GM12878 (cell line): ENCODE measurements around the gene CZIB. TPM values are rescaled to one million over a fixed set of nuclear protein-coding genes. Genes with fewer than 3 reads are reported as not detected.

ENCODE experiments used
- ATAC-seq: fragments of 200-7000 bp; cut with Tn5 transposase; 3 replicates; pipeline ENCODE4 v1.9.1; 2020; ENCODE audit warnings: mild to moderate bottlenecking, moderate library complexity
- BruUV-seq: library from RNA; stranded (reverse); fragments of 400-500 nt; replicated peaks from 2 replicates; lab custom pipeline; 2021; lab: Mats Ljungman, UMichigan
- CTCF ChIA-PET: fragments of 300-600 bp; sonication (Branson Sonifier 250); formaldehyde crosslinking; extraction: SDS; loops from one replicate; lab custom pipeline; 2021; ENCODE audit warnings: inconsistent platforms; lab: Yijun Ruan, JAX
- POLR2A ChIA-PET: fragments of 350-600 bp; formaldehyde crosslinking; extraction: SDS; loops from one replicate; lab custom pipeline; 2021; ENCODE audit warnings: inconsistent platforms; lab: Charles Lee
- RAD21 ChIA-PET: fragments of 300-600 bp; sonication (Branson Sonifier 250); formaldehyde crosslinking; loops from one replicate; lab custom pipeline; 2023; ENCODE audit warnings: antibody characterized with exemption; ENCODE audit not compliant: unreplicated experiment; lab: Charles Lee
- SMC1A ChIA-PET: fragments of 300-600 bp; sonication (Branson Sonifier 250); formaldehyde crosslinking; loops from one replicate; lab custom pipeline; 2023; ENCODE audit not compliant: unreplicated experiment, uncharacterized antibody; lab: Charles Lee
- DNase-seq: peaks from one replicate; pipeline ENCODE4 v3.0.0-alpha.2; 2011; ENCODE audit warnings: low read depth, low spot score
- FAIRE-seq: peaks from 3 replicates; lab custom pipeline; 2011; peaks lifted over from hg19 to GRCh38; lab: Jason Lieb, UNC
- H2AFZ ChIP-seq: 2 replicates; pipeline ENCODE4 v1.6.0; 2011; ENCODE audit warnings: low read depth, low read length, control low read depth; ENCODE audit not compliant: control insufficient read depth
- H3K27ac ChIP-seq: 2 replicates; pipeline ENCODE4 v1.5.1; 2011; ENCODE audit warnings: control low read depth; ENCODE audit not compliant: control insufficient read depth, insufficient read depth
- H3K27me3 ChIP-seq, 2 experiments: replicated peaks in 1 of 2; 2 replicates each; pipeline versions ENCODE4 v1.6.0 to v1.6.1; 2011; ENCODE audit warnings: low read length in 1 of 2; ENCODE audit not compliant: control insufficient read depth in 2 of 2, insufficient read depth in 2 of 2
- H3K36me3 ChIP-seq, 2 experiments: 2 replicates each; pipeline ENCODE4 v1.5.1; 2011; ENCODE audit warnings: low read length in 1 of 2; ENCODE audit not compliant: control insufficient read depth in 2 of 2, insufficient read depth in 2 of 2
- H3K4me1 ChIP-seq: 2 replicates; pipeline ENCODE4 v1.6.1; 2011; ENCODE audit warnings: mild to moderate bottlenecking, low read length, moderate library complexity, mixed read lengths; ENCODE audit not compliant: control insufficient read depth, insufficient read depth
- H3K4me2 ChIP-seq: 2 replicates; pipeline ENCODE4 v1.6.0; 2011; ENCODE audit warnings: control low read depth; ENCODE audit not compliant: control insufficient read depth, insufficient read depth
- H3K4me3 ChIP-seq: fragments of 200-600 bp; sonication (generic); 2 replicates; pipeline ENCODE4 v1.5.1; 2016
- H3K79me2 ChIP-seq: 2 replicates; pipeline ENCODE4 v1.6.0; 2011; ENCODE audit warnings: low read length; ENCODE audit not compliant: control insufficient read depth, insufficient read depth
- H3K9ac ChIP-seq: 2 replicates; pipeline ENCODE4 v1.8.0; 2011; ENCODE audit warnings: low read length, control low read depth, mixed read lengths; ENCODE audit not compliant: control insufficient read depth, insufficient read depth
- H3K9me3 ChIP-seq: replicated peaks from 3 replicates; pipeline ENCODE4 v1.5.1; 2011; ENCODE audit warnings: mild to moderate bottlenecking, low read length; ENCODE audit not compliant: control insufficient read depth, insufficient read depth
- H4K20me1 ChIP-seq: 2 replicates; pipeline ENCODE4 v1.6.0; 2011; ENCODE audit not compliant: control insufficient read depth, insufficient read depth
- ATF7 ChIP-seq: fragments of 450-650 bp; IDR thresholded peaks from 2 replicates; pipeline ENCODE4 v1.6.1; 2016; ENCODE audit warnings: low read depth, mild to moderate bottlenecking
- BCL3 ChIP-seq: IDR thresholded peaks from 2 replicates; pipeline ENCODE4 v1.6.1; 2011; ENCODE audit warnings: borderline replicate concordance, low read depth, mild to moderate bottlenecking, moderate library complexity, low read length; ENCODE audit not compliant: insufficient read depth, poor library complexity, severe bottlenecking
- CEBPB ChIP-seq, 2 experiments: fragments of 150-350 bp in 1 of 2; IDR thresholded peaks; 2 replicates each; pipeline ENCODE4 v1.6.1; 2012 to 2014; ENCODE audit warnings: low read depth in 2 of 2, low read length in 2 of 2, borderline replicate concordance in 1 of 2, inconsistent platforms in 1 of 2
- HDGF ChIP-seq: fragments of 450-650 bp; IDR thresholded peaks from 2 replicates; pipeline ENCODE4 v1.6.1; 2016; ENCODE audit warnings: antibody characterized with exemption
- RB1 ChIP-seq: fragments of 450-650 bp; formaldehyde crosslinking; IDR thresholded peaks from 2 replicates; pipeline ENCODE4 v1.6.1; 2017; ENCODE audit warnings: mild to moderate bottlenecking, borderline replicate concordance
- SRF ChIP-seq, 2 experiments: IDR thresholded peaks; 2 replicates each; pipeline ENCODE4 v1.6.1; 2011; ENCODE audit warnings: low read depth in 2 of 2, low read length in 2 of 2, mild to moderate bottlenecking in 1 of 2, moderate library complexity in 1 of 2
- YBX1 ChIP-seq: fragments of 450-650 bp; IDR thresholded peaks from 2 replicates; pipeline ENCODE4 v1.6.1; 2016; ENCODE audit warnings: antibody characterized with exemption
- ZBED1 ChIP-seq: IDR thresholded peaks from 2 replicates; pipeline ENCODE4 v1.6.1; 2016; ENCODE audit warnings: borderline replicate concordance
- ZBTB11 ChIP-seq: fragments of 450-650 bp; formaldehyde crosslinking; IDR thresholded peaks from 2 replicates; pipeline ENCODE4 v1.5.0; 2022; ENCODE audit warnings: mild to moderate bottlenecking, missing genetic modification characterization
- ZNF592 ChIP-seq: fragments of 450-650 bp; IDR thresholded peaks from 2 replicates; pipeline ENCODE4 v1.6.1; 2017; ENCODE audit warnings: mild to moderate bottlenecking, moderate library complexity
- WGBS: methylation state at CpG from one replicate; pipeline ENCODE4 v1.1.6; 2016; ENCODE audit warnings: low lambda C conversion rate; ENCODE audit not compliant: insufficient replicate concordance, insufficient coverage; ENCODE audit errors: missing lambda C conversion rate; 5-methylcytosine and 5-hydroxymethylcytosine counted together
- in situ Hi-C: fragments of 300-500 bp; cut with MboI; formaldehyde crosslinking; loops from 9 replicates; pipeline ENCODE4 v1.14.3; 2018; ENCODE audit warnings: mixed read lengths
- intact Hi-C: fragments of 100-400 bp; cut with micrococcal nuclease; formaldehyde crosslinking; loops from one replicate; pipeline ENCODE4 v1.14.2; 2022; ENCODE audit not compliant: unreplicated experiment
- polyA plus RNA-seq, 11 experiments: library from polyadenylated mRNA; depleted of rRNA in 4 of 11; unstranded in 6 of 11; stranded (reverse) in 5 of 11; fragments of >200 nt; fragmentation: Nextera tagmentation in 4 of 11; fragmentation: Illumina TruSeq in 1 of 11; extraction: Ambion mirVana in 4 of 11; extraction: Trizol in 1 of 11; gene quantifications; 1 replicate in 1 of 11; 2 replicates in 10 of 11; pipeline versions ENCODE4 v1.2.1 to v1.2.3, GENCODE V29; 2011 to 2016; ENCODE audit warnings: inconsistent platforms in 2 of 11, missing spikeins in 2 of 11, low read depth in 1 of 11
- total RNA-seq, 4 experiments: library from RNA; depleted of rRNA in 3 of 4; stranded (reverse); fragments of >200 nt in 3 of 4; fragmentation: Illumina TruSeq in 1 of 4; extraction: Trizol in 1 of 4; gene quantifications; 2 replicates each; pipeline versions ENCODE4 v1.2.1 to v1.2.3, GENCODE V29; 2013 to 2021
- TF ChIP-seq, protein P1 (sequence below): IDR thresholded peaks from 2 replicates; pipeline ENCODE4 v1.6.1; 2012; ENCODE audit warnings: low read depth, low read length, improper control_type of control experiment

The CZIB gene
- total and polyA plus RNA-seq, 10 of the 15 experiments (the other 5 are each of a cell fraction or from before 2014, with no cell fraction given), result 36.1 to 68.3 (median 50.4) TPM

DNA sequence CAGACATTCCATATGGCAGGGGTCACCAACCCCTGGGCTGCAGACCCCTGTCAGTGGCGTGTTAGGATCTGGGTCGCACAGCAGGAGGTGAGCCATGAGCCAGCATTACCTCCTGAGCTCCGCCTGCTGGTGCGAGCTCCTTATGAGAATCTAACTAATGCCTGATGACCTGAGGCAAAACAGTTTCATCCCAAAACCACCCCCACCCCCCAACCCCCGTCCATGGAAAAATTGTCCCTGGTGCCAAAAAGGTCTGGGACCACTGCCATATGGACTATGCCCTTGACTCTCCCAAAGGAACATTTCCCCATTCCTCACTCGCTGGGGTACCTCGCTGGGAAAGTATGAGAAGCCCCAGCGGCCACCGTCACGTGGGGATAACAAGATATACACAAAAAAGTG is 30.2 kb downstream of the CZIB start:
- Histone ChIP-seq H3K27me3 (no peaks in the 10 kb centered on the region; a peak in 1 of 4 replicates), H2AFZ (no peak overlapping the region), H3K9ac (no peak overlapping the region), H3K9me3 (no peaks in the 10 kb centered on the region), H3K4me1 (no peaks in the 10 kb centered on the region), H3K4me2 (no peak overlapping the region), H3K4me3 (no peak overlapping the region), H4K20me1 (no peaks in the 10 kb centered on the region), H3K27ac (no peak overlapping the region), H3K79me2 (no peaks in the 10 kb centered on the region), H3K36me3 (no peaks in the 10 kb centered on the region)
- no peak for ATAC-seq
- CTCF ChIA-PET, result interaction anchor here (3.5 kb wide), 1 partner anchor 9 kb away, joined by 16 read pairs; no protein-coding TSS in a partner anchor
- RAD21 ChIA-PET, result no interaction called here
- POLR2A ChIA-PET, result no interaction called here
- no peak for FAIRE-seq
- in situ Hi-C loops, result loop anchor here (25.0 kb wide), 1 partner anchor 278 kb away; the partner anchor contains the start of gene ECHDC2
- WGBS, result 43% methylated on average over 10 of the region's 10 CpGs
- intact Hi-C loops, result no loop called here
- BruUV-seq, result no TSS peak
- SMC1A ChIA-PET, result interaction anchor here (0.6 to 1.5 kb wide), 2 partner anchors 8 to 10 kb away, joined by 3 read pairs; no protein-coding TSS in a partner anchor
- DNase-seq, result no peak
- TF ChIP-seq RB1 (no peak), BCL3 (no peak), CEBPB (IDR thresholded peaks at IDR 0.05; ENCODE audit: borderline replicate concordance in 1 of 2, low read depth in 2 of 2, low read length in 2 of 2) (no peak), HDGF (no peak), ZNF592 (no peak), ZBED1 (no peak), YBX1 (no peak), SRF (IDR thresholded peaks at IDR 0.05; ENCODE audit: low read depth in 2 of 2, low read length in 2 of 2) (no peak), ATF7 (no peak), ZBTB11 (no peak)
- TF ChIP-seq, protein P1, sequence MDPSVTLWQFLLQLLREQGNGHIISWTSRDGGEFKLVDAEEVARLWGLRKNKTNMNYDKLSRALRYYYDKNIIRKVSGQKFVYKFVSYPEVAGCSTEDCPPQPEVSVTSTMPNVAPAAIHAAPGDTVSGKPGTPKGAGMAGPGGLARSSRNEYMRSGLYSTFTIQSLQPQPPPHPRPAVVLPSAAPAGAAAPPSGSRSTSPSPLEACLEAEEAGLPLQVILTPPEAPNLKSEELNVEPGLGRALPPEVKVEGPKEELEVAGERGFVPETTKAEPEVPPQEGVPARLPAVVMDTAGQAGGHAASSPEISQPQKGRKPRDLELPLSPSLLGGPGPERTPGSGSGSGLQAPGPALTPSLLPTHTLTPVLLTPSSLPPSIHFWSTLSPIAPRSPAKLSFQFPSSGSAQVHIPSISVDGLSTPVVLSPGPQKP, result no peak
